Fibroblast of lung (primary cell): Measurements from ENCODE around the gene MRPS34. TPM values are rescaled to one million over a fixed set of nuclear protein-coding genes. Genes with fewer than 3 reads are reported as not detected.

Experiments
- DNase-seq, 2 donors: peaks; one replicate each; pipeline versions ENCODE4 v3.0.0 to v3.0.0-alpha.2; 2010; ENCODE audit warnings: low read depth in 2 of 2
- H2AFZ ChIP-seq: 2 replicates; pipeline ENCODE4 v1.5.1; 2012; ENCODE audit warnings: low read length, control low read depth, inconsistent platforms
- H3K27ac ChIP-seq: 2 replicates; pipeline ENCODE4 v1.5.1; 2011; ENCODE audit warnings: low read length, control low read depth; ENCODE audit not compliant: insufficient read depth
- H3K27me3 ChIP-seq: 2 replicates; pipeline ENCODE4 v1.5.1; 2011; ENCODE audit warnings: mild to moderate bottlenecking, low read length; ENCODE audit not compliant: control insufficient read depth, insufficient read depth
- H3K36me3 ChIP-seq: 2 replicates; pipeline ENCODE4 v1.5.1; 2011; ENCODE audit warnings: low read length; ENCODE audit not compliant: control insufficient read depth, insufficient read depth
- H3K4me1 ChIP-seq: 2 replicates; pipeline ENCODE4 v1.5.1; 2011; ENCODE audit warnings: low read length; ENCODE audit not compliant: control insufficient read depth, insufficient read depth; ENCODE audit errors: extremely low read depth
- H3K4me2 ChIP-seq: 2 replicates; pipeline ENCODE4 v1.5.1; 2011; ENCODE audit warnings: low read length, control low read depth; ENCODE audit not compliant: insufficient read depth; ENCODE audit errors: extremely low read depth
- H3K4me3 ChIP-seq, 4 experiments: fragments of 200-600 bp in 1 of 4; sonication (generic) in 1 of 4; replicated peaks in 1 of 4; 2 replicates each; pipeline ENCODE4 v1.5.1; 2011 to 2016; ENCODE audit warnings: low read length in 4 of 4, low read depth in 3 of 4, mild to moderate bottlenecking in 3 of 4, control low read depth in 2 of 4, inconsistent platforms in 1 of 4, mixed read lengths in 1 of 4; ENCODE audit not compliant: insufficient read depth in 1 of 4; ENCODE audit errors: control extremely low read depth in 1 of 4
- H3K79me2 ChIP-seq: 2 replicates; pipeline ENCODE4 v1.5.1; 2012; ENCODE audit warnings: mild to moderate bottlenecking, low read length, inconsistent platforms; ENCODE audit not compliant: control insufficient read depth, insufficient read depth
- H3K9ac ChIP-seq: 2 replicates; pipeline ENCODE4 v1.5.1; 2011; ENCODE audit warnings: mild to moderate bottlenecking, low read length, control low read depth; ENCODE audit not compliant: insufficient read depth
- H3K9me3 ChIP-seq: 2 replicates; pipeline ENCODE4 v1.5.1; 2012; ENCODE audit warnings: low read depth, low read length; ENCODE audit not compliant: control insufficient read depth, insufficient read depth
- H4K20me1 ChIP-seq: 2 replicates; pipeline ENCODE4 v1.5.1; 2011; ENCODE audit warnings: low read length; ENCODE audit not compliant: control insufficient read depth, insufficient read depth; ENCODE audit errors: extremely low read depth
- EZH2 ChIP-seq: IDR thresholded peaks from 2 replicates; pipeline ENCODE4 v1.5.1; 2012; ENCODE audit warnings: low read length, control low read depth, mild to moderate bottlenecking; ENCODE audit errors: missing control alignments
- polyA plus RNA-seq, 2 donors: library from polyadenylated mRNA; depleted of rRNA in 1 of 2; stranded (reverse) in 1 of 2; unstranded in 1 of 2; fragments of >200 nt; gene quantifications; 2 replicates each; pipeline ENCODE4 v1.2.1, GENCODE V29; 2011 to 2012; ENCODE audit warnings: missing spikeins in 1 of 2
- total RNA-seq: library from RNA; depleted of rRNA; stranded (reverse); fragments of >200 nt; gene quantifications from 2 replicates; pipeline ENCODE4 v1.2.1, GENCODE V29; 2014
- TF ChIP-seq, protein P1 (sequence below), 2 donors: IDR thresholded peaks in 1 of 2; conservative IDR thresholded peaks in 1 of 2; 1 replicate in 1 of 2; 2 replicates in 1 of 2; pipeline ENCODE4 v1.5.1; 2011 to 2012; ENCODE audit warnings: low read length in 2 of 2, control low read depth in 1 of 2, inconsistent platforms in 1 of 2, low read depth in 1 of 2, mild to moderate bottlenecking in 1 of 2

Gene MRPS34
- total and polyA plus RNA-seq, 2 donors (not counting 1 experiment from before 2014, with no cell fraction given) = 40.1 to 74.3 TPM

DNA sequence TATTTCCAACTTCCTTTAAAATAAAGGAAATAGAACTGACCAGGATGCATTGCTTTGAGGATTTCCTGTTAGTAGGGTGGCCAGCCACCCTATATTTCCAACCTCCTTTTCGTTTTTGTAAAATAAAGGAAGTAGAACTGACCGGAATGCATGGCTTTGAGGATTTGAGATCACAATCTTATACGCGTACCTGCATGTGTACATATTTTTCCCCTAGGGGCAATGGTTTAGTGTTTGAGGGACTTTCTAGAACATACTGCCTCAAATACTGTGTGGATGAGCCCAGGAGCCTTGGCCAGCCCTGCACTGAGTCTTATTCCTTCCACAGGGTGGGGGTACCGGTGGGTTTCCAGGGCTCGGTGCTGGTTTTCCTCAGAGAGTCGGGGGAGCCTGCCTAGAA is 41.3 kb downstream of the MRPS34 start:
- Histone ChIP-seq H3K79me2 (peaks cover 8% of the 10 kb centered on the region), H3K4me1 (no peaks in the 10 kb centered on the region), H3K9me3 (peaks cover 4% of the 10 kb centered on the region), H3K36me3 (peaks cover 34% of the 10 kb centered on the region), H2AFZ (no peak overlapping the region), H3K27me3 (no peaks in the 10 kb centered on the region), H3K4me2 (no peak overlapping the region), H3K9ac (no peak overlapping the region), H3K27ac (no peak overlapping the region), H4K20me1 (no peaks in the 10 kb centered on the region), H3K4me3 (no peak overlapping the region)
- no peak for DNase-seq
- TF ChIP-seq EZH2 = no peak
- TF ChIP-seq, protein P1, sequence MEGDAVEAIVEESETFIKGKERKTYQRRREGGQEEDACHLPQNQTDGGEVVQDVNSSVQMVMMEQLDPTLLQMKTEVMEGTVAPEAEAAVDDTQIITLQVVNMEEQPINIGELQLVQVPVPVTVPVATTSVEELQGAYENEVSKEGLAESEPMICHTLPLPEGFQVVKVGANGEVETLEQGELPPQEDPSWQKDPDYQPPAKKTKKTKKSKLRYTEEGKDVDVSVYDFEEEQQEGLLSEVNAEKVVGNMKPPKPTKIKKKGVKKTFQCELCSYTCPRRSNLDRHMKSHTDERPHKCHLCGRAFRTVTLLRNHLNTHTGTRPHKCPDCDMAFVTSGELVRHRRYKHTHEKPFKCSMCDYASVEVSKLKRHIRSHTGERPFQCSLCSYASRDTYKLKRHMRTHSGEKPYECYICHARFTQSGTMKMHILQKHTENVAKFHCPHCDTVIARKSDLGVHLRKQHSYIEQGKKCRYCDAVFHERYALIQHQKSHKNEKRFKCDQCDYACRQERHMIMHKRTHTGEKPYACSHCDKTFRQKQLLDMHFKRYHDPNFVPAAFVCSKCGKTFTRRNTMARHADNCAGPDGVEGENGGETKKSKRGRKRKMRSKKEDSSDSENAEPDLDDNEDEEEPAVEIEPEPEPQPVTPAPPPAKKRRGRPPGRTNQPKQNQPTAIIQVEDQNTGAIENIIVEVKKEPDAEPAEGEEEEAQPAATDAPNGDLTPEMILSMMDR (conservative IDR thresholded peaks at IDR 0.05 in 1 of 2, IDR thresholded peaks at IDR 0.05 in 1 of 2; ENCODE audit: low read depth in 1 of 2, low read length in 2 of 2) = no peak

DNA sequence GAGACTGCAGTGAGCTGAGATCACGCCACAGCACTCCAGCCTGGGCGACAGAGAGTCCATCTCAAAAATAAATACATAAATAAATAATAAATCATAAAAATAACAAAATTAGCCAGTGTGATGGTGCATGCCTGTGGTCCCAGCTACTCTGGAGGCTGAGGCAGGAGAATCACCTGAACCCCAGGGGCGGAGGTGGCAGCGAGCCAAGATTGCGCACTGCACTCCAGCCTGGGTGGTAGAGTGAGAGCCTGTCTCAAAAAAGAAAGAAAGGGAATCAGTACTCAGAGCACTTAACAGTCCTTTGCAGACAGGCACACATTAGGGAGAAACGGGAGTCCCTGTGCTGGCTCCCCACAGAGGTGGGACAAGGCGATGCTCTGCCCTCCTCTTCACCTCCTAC is 41.9 kb downstream of the MRPS34 start:
- H3K4me2 ChIP-seq = no peak overlapping the region
- H4K20me1 ChIP-seq = no peaks in the 10 kb centered on the region
- H3K4me3 ChIP-seq = no peak overlapping the region
- no peak overlapping the region for H2AFZ ChIP-seq
- H3K4me1 ChIP-seq = no peaks in the 10 kb centered on the region
- H3K9ac ChIP-seq = no peak overlapping the region
- peaks cover 35% of the 10 kb centered on the region for H3K36me3 ChIP-seq
- peaks cover 8% of the 10 kb centered on the region for H3K79me2 ChIP-seq
- no peaks in the 10 kb centered on the region for H3K27me3 ChIP-seq
- TF ChIP-seq, protein P1 (conservative IDR thresholded peaks at IDR 0.05 in 1 of 2, IDR thresholded peaks at IDR 0.05 in 1 of 2; ENCODE audit: low read depth in 1 of 2, low read length in 2 of 2) = no peak
- TF ChIP-seq EZH2 = no peak
- peaks cover 4% of the 10 kb centered on the region for H3K9me3 ChIP-seq
- DNase-seq = no peak
- H3K27ac ChIP-seq = no peak overlapping the region

DNA sequence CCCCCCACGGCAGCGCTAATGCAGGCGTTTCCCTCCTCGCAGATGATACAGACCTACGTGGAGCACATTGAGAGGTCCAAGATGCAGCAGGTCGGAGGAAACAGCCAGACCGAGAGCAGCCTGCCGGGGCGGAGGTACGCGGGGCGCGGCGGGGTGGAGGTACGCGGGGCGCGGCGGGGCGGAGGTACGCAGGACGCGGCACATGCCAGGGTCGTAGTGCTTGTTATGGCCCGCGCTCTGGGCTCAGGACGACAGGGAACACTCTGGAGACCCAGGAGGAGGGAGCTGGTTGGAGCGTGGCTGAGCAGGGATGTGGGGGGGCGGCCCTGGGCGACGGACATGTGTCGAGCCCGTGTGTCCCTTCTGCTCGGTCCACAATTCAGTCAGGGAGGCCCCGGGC is 43.5 kb downstream of the MRPS34 start:
- peaks cover 9% of the 10 kb centered on the region for H3K79me2 ChIP-seq
- no peaks in the 10 kb centered on the region for H3K27me3 ChIP-seq
- no peak for DNase-seq
- H4K20me1 ChIP-seq = no peaks in the 10 kb centered on the region
- H2AFZ ChIP-seq = no peak overlapping the region
- no peak overlapping the region for H3K9ac ChIP-seq
- TF ChIP-seq, protein P1 (conservative IDR thresholded peaks at IDR 0.05 in 1 of 2, IDR thresholded peaks at IDR 0.05 in 1 of 2; ENCODE audit: low read depth in 1 of 2, low read length in 2 of 2) = no peak
- TF ChIP-seq EZH2 = no peak
- no peak overlapping the region for H3K4me3 ChIP-seq
- H3K27ac ChIP-seq = no peak overlapping the region
- no peaks in the 10 kb centered on the region for H3K4me1 ChIP-seq
- peaks cover 33% of the 10 kb centered on the region for H3K36me3 ChIP-seq
- no peak overlapping the region for H3K4me2 ChIP-seq
- H3K9me3 ChIP-seq = no peaks in the 10 kb centered on the region
